ENCODE data around the gene RIOK1.

- TF ChIP-seq, protein P1, sequence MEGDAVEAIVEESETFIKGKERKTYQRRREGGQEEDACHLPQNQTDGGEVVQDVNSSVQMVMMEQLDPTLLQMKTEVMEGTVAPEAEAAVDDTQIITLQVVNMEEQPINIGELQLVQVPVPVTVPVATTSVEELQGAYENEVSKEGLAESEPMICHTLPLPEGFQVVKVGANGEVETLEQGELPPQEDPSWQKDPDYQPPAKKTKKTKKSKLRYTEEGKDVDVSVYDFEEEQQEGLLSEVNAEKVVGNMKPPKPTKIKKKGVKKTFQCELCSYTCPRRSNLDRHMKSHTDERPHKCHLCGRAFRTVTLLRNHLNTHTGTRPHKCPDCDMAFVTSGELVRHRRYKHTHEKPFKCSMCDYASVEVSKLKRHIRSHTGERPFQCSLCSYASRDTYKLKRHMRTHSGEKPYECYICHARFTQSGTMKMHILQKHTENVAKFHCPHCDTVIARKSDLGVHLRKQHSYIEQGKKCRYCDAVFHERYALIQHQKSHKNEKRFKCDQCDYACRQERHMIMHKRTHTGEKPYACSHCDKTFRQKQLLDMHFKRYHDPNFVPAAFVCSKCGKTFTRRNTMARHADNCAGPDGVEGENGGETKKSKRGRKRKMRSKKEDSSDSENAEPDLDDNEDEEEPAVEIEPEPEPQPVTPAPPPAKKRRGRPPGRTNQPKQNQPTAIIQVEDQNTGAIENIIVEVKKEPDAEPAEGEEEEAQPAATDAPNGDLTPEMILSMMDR (IDR thresholded peaks at IDR 0.05 in 2 of 3, conservative IDR thresholded peaks at IDR 0.05 in 1 of 3; ENCODE audit: insufficient read depth in 2 of 3, low read depth in 1 of 3, low read length in 3 of 3) = no peak
- no peak for TF ChIP-seq ZFX (CRISPR knock-in tag; IDR thresholded peaks at IDR 0.05)
- no peak for TF ChIP-seq ZBED1 (IDR thresholded peaks at IDR 0.05)
- no peak for TF ChIP-seq ZNF780A (CRISPR knock-in tag; IDR thresholded peaks at IDR 0.05)
These were observed 42.9 kb downstream of the RIOK1 start for GRCh38 chr6:7432391-7433120.

Measured in K562 (cell line).